Measurements from ENCODE around the gene GPR151.
"Not testable (repeated sequence)": the region's sequence is repeated elsewhere in the genome, so short reads cannot be mapped to it uniquely, and the experiment has no call there.

GPR151 gene

GRCh38 chr5:146516151-146516475, at the start of gene GPR151:
Gene GPR151, minus strand, starts transcription at chr5:146516190. Its CDS starts 77 bp downstream, at chr5:146516113.
- no peak for DNase-seq

GRCh38 chr5:146564007-146564762, 48.2 kb upstream of the GPR151 start:
- no peak for DNase-seq

GRCh38 chr5:146562461-146562860, 46.5 kb upstream of the GPR151 start:
- DNase-seq: no peak

GRCh38 chr5:146561711-146562110, 45.7 kb upstream of the GPR151 start:
- DNase-seq: no peak

GRCh38 chr5:146560205-146560812, 44.3 kb upstream of the GPR151 start:
- peak in 1 of 3 donors; percentile 6 for DNase-seq

- not testable (repeated sequence) for DNase-seq
Measured at GRCh38 chr5:146556884-146557283, 40.9 kb upstream of the GPR151 start.

- DNase-seq: no peak
Measured at GRCh38 chr5:146553446-146553845, 37.5 kb upstream of the GPR151 start.

GRCh38 chr5:146549615-146550014, 33.6 kb upstream of the GPR151 start:
- DNase-seq: no peak

GRCh38 chr5:146548781-146549449, 32.9 kb upstream of the GPR151 start:
- no peak for DNase-seq

- no peak for DNase-seq
Measured at GRCh38 chr5:146544232-146544631, 28.2 kb upstream of the GPR151 start.

GRCh38 chr5:146541958-146542849, 26.2 kb upstream of the GPR151 start:
- DNase-seq: peak; percentile 42 to 53 (median 50)

GRCh38 chr5:146540414-146540813, 24.4 kb upstream of the GPR151 start:
- DNase-seq: peak; percentile 19 to 55 (median 30)

- DNase-seq: no peak
Measured at GRCh38 chr5:146539973-146540372, 24.0 kb upstream of the GPR151 start.

- DNase-seq: no peak
Measured at GRCh38 chr5:146538432-146538831, 22.4 kb upstream of the GPR151 start.

GRCh38 chr5:146533882-146534281, 17.9 kb upstream of the GPR151 start:
- no peak for DNase-seq

GRCh38 chr5:146533260-146533857, 17.4 kb upstream of the GPR151 start:
- DNase-seq: peak; percentile 74 to 77 (median 75)

- no peak for DNase-seq
Measured at GRCh38 chr5:146529984-146530383, 14.0 kb upstream of the GPR151 start.

- DNase-seq: no peak
Measured at GRCh38 chr5:146528236-146528635, 12.2 kb upstream of the GPR151 start.

GRCh38 chr5:146527785-146528184, 11.8 kb upstream of the GPR151 start:
- DNase-seq: no peak

- no peak for DNase-seq
Measured at GRCh38 chr5:146523698-146524097, 7.7 kb upstream of the GPR151 start.

GRCh38 chr5:146521403-146522106, 5.6 kb upstream of the GPR151 start:
- DNase-seq: no peak

GRCh38 chr5:146520731-146521130, 4.7 kb upstream of the GPR151 start:
- no peak for DNase-seq

Measured in suppressor macrophage treated with lipopolysaccharide for 1 hour (primary cell).